ENCODE results near the gene CDC26. TPM values are rescaled to one million over a fixed set of nuclear protein-coding genes. Genes with fewer than 3 reads are reported as not detected.

Gene CDC26
- total RNA-seq, 4 donors from 2014 or later = 20.5 to 42.4 (median 26.5) TPM

DNA sequence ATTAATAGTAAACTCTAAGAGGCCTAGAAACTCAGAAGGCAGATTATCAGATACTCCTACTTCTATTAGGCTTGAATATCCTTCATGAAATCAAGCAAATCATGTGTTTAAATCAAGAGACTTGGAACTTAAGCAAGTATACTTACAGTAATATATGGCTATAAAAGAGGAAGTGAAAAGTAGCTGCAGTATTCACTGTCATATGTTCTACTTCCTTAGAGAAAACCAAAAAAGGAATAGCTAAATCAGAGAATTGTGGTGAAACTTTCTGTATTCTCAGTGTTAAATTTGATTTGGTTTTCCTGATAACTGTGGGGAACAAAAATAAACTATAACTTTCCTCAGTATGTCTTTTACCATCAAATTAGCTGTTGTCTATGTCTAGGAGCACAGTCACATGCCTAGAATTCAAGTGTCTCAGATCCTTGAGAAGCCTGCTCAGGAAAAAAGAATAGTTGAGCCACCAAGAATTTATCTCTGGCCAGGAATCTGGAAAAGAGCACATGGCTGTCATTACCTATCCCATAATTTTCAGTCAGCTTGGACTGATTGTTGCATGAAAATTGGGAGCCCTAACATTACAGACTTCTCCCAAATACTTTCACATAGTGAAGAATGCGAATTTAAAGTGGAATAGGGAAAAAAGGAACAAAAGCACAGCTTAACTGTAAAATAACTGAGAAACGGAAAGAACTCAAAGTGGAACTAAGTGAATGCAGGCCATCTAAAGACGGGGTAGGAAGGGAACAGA lies 56.0 kb downstream of the CDC26 start:
- peaks cover 19 to 80% (median 22%) of the 10 kb centered on the region in 3 donors for H3K4me1 ChIP-seq
- no peaks in the 10 kb centered on the region for H3K27me3 ChIP-seq
- no peaks in the 10 kb centered on the region for H3K36me3 ChIP-seq
- H3K9me3 ChIP-seq = no peaks in the 10 kb centered on the region
- intact Hi-C loops (cut with DNase I) = no loop called here
- no peak for DNase-seq
- WGBS, 2 donors = 67 to 68% methylated on average over 3 of the region's 3 CpGs
- TF ChIP-seq, protein P1, sequence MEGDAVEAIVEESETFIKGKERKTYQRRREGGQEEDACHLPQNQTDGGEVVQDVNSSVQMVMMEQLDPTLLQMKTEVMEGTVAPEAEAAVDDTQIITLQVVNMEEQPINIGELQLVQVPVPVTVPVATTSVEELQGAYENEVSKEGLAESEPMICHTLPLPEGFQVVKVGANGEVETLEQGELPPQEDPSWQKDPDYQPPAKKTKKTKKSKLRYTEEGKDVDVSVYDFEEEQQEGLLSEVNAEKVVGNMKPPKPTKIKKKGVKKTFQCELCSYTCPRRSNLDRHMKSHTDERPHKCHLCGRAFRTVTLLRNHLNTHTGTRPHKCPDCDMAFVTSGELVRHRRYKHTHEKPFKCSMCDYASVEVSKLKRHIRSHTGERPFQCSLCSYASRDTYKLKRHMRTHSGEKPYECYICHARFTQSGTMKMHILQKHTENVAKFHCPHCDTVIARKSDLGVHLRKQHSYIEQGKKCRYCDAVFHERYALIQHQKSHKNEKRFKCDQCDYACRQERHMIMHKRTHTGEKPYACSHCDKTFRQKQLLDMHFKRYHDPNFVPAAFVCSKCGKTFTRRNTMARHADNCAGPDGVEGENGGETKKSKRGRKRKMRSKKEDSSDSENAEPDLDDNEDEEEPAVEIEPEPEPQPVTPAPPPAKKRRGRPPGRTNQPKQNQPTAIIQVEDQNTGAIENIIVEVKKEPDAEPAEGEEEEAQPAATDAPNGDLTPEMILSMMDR (IDR thresholded peaks at IDR 0.05) = no peak
- no peak for TF ChIP-seq POLR2A (IDR thresholded peaks at IDR 0.05)
- H3K27ac ChIP-seq = peak overlapping the region in 2 of 4 donors; percentile 92
- peak overlapping the region in 3 of 4 donors; percentile 65 to 92 (median 91) for H3K4me3 ChIP-seq

Other genes starting within 250 kb of the CDC26 start
- 1 to 10 TPM in 3 of 4 donors, under 1 TPM in 1; 0.88 to 3.8 (median 1.4) TPM for gene ZFP37, start 218.8 kb downstream of the CDC26 start, total RNA-seq
- gene SLC31A2, start 124.6 kb downstream of the CDC26 start, total RNA-seq = 10 to 100 TPM in 3 of 4 donors, 1 to 10 TPM in 1; 7.1 to 15.2 (median 12.8) TPM
- 10 to 100 TPM; 17.7 to 23.3 (median 20.5) TPM for gene FKBP15, start 54.3 kb downstream of the CDC26 start, total RNA-seq
- gene SLC31A1, start 54.0 kb downstream of the CDC26 start, total RNA-seq = 10 to 100 TPM; 11.0 to 23.4 (median 17.8) TPM
- gene PRPF4, start 86 bp upstream of the CDC26 start, total RNA-seq = 10 to 100 TPM; 11.4 to 19.0 (median 17.4) TPM
- 1 to 10 TPM in 3 of 4 donors, not detected in 1; 2.1 to 6.0 (median 3.4) TPM for gene RNF183, start 27.8 kb upstream of the CDC26 start, total RNA-seq
- 1 to 10 TPM; 1.1 to 1.9 (median 1.5) TPM for gene WDR31, start 64.7 kb upstream of the CDC26 start, total RNA-seq
- gene BSPRY, start 74.0 kb upstream of the CDC26 start, total RNA-seq = 10 to 100 TPM; 18.1 to 50.1 (median 37.6) TPM
- gene HDHD3, start 101.4 kb upstream of the CDC26 start, total RNA-seq = 10 to 100 TPM; 35.9 to 84.2 (median 46.4) TPM
- 10 to 100 TPM; 19.1 to 52.0 (median 33.5) TPM for gene ALAD, start 125.7 kb upstream of the CDC26 start, total RNA-seq
- gene POLE3, start 135.1 kb upstream of the CDC26 start, total RNA-seq = 10 to 100 TPM; 16.6 to 61.4 (median 51.9) TPM
- under 1 TPM; 0.32 to 0.79 (median 0.38) TPM for gene C9orf43, start 135.2 kb upstream of the CDC26 start, total RNA-seq
- gene RGS3, start 188.2 kb upstream of the CDC26 start, total RNA-seq = 10 to 100 TPM in 3 of 4 donors, 1 to 10 TPM in 1; 9.7 to 16.3 (median 12.7) TPM

Data from esophagus squamous epithelium (tissue), 5 donors.